OCI-LY7 (cell line): ENCODE data around the gene TSPAN31. TPM values are rescaled to one million over a fixed set of nuclear protein-coding genes. Genes with fewer than 3 reads are reported as not detected.

Experiments used
- BruUV-seq: library from RNA; stranded (reverse); fragments of 400-500 nt; replicated peaks from 2 replicates; lab custom pipeline; 2021; lab: Mats Ljungman, UMichigan
- CTCF ChIA-PET: fragments of 300-600 bp; sonication (Branson Sonifier 250); formaldehyde crosslinking; loops from one replicate; lab custom pipeline; 2022; ENCODE audit warnings: antibody characterized with exemption; ENCODE audit not compliant: unreplicated experiment; lab: Charles Lee
- POLR2A ChIA-PET: fragments of 300-600 bp; sonication (Branson Sonifier 250); formaldehyde crosslinking; loops from one replicate; lab custom pipeline; 2022; ENCODE audit warnings: antibody characterized with exemption; lab: Charles Lee
- DNase-seq: peaks from one replicate; pipeline ENCODE4 v3.0.0-alpha.2; 2015; ENCODE audit warnings: low spot score
- H2AFZ ChIP-seq: fragments of 200-600 bp; sonication (generic), shearing (Covaris generic); 2 replicates; pipeline ENCODE4 v1.6.1; 2014; ENCODE audit warnings: mild to moderate bottlenecking, antibody characterized with exemption, low read length, moderate library complexity
- H3K27ac ChIP-seq: fragments of 200-600 bp; sonication (generic); 2 replicates; pipeline ENCODE4 v1.5.1; 2014; ENCODE audit warnings: mixed run types, low read depth, mild to moderate bottlenecking, moderate library complexity, low read length, inconsistent platforms; ENCODE audit not compliant: poor library complexity, severe bottlenecking
- H3K36me3 ChIP-seq: fragments of 200-600 bp; sonication (generic); 2 replicates; pipeline ENCODE4 v1.6.1; 2014; ENCODE audit warnings: mild to moderate bottlenecking, antibody characterized with exemption, low read length, moderate library complexity, mixed read lengths; ENCODE audit not compliant: insufficient read depth
- H3K4me1 ChIP-seq: fragments of 200-600 bp; sonication (generic); 2 replicates; pipeline ENCODE4 v1.5.1; 2014; ENCODE audit warnings: mild to moderate bottlenecking, low read length; ENCODE audit not compliant: insufficient read depth, poor library complexity, severe bottlenecking
- H3K4me2 ChIP-seq: fragments of 200-600 bp; sonication (generic); 2 replicates; pipeline ENCODE4 v1.6.1; 2014; ENCODE audit warnings: mild to moderate bottlenecking, low read length
- H3K4me3 ChIP-seq: fragments of 200-600 bp; sonication (generic); 2 replicates; pipeline ENCODE4 v1.5.1; 2014; ENCODE audit warnings: mild to moderate bottlenecking, low read depth, low read length; ENCODE audit not compliant: poor library complexity, severe bottlenecking
- H3K79me2 ChIP-seq: fragments of 200-600 bp; sonication (generic); 2 replicates; pipeline ENCODE4 v1.6.1; 2016; ENCODE audit warnings: low read depth, mild to moderate bottlenecking, low read length, moderate library complexity, mixed read lengths; ENCODE audit not compliant: insufficient read depth
- H3K9me2 ChIP-seq: fragments of 200-600 bp; sonication (generic); 2 replicates; pipeline ENCODE4 v1.6.1; 2016; ENCODE audit warnings: mild to moderate bottlenecking, low read length, mixed read lengths; ENCODE audit not compliant: insufficient read depth
- H3K9me3 ChIP-seq: fragments of 200-600 bp; sonication (generic); 2 replicates; pipeline ENCODE4 v1.6.1; 2014; ENCODE audit warnings: mild to moderate bottlenecking, mixed run types, low read length, mixed read lengths
- H4K20me1 ChIP-seq: fragments of 200-600 bp; sonication (generic); 2 replicates; pipeline ENCODE4 v1.6.1; 2014; ENCODE audit warnings: mild to moderate bottlenecking, antibody characterized with exemption, low read length, moderate library complexity, mixed read lengths; ENCODE audit not compliant: insufficient read depth
- CTCF ChIP-seq: fragments of 200-600 bp; sonication (generic); conservative IDR thresholded peaks from 2 replicates; pipeline ENCODE4 v1.5.1; 2014; ENCODE audit warnings: mild to moderate bottlenecking, antibody characterized with exemption, low read length, moderate library complexity, mixed read lengths
- EZH2phosphoT487 ChIP-seq: fragments of 200-600 bp; sonication (generic); IDR thresholded peaks from 2 replicates; pipeline ENCODE4 v1.6.1; 2018; ENCODE audit warnings: low read depth, borderline replicate concordance, mild to moderate bottlenecking, mixed run types, antibody characterized with exemption, low read length, moderate library complexity, mixed read lengths
- intact Hi-C: fragments of 100-400 bp; cut with micrococcal nuclease; formaldehyde crosslinking; loops from one replicate; pipeline ENCODE4 v1.10.0; 2022; ENCODE audit not compliant: unreplicated experiment
- total RNA-seq, 2 experiments: library from RNA; depleted of rRNA in 1 of 2; stranded (reverse); fragments of >200 nt in 1 of 2; shearing (Covaris generic) in 1 of 2; gene quantifications; 2 replicates each; pipeline ENCODE4 v1.2.3, GENCODE V29; 2014 to 2022

TSPAN31 gene
- total RNA-seq, 2 experiments from 2014 or later, result 2.4 to 6.4 TPM

GRCh38 chr12:57763881-57764661, 19.2 kb downstream of the TSPAN31 start:
- H3K4me1 ChIP-seq, result peaks cover 7% of the 10 kb centered on the region
- H2AFZ ChIP-seq, result no peak overlapping the region
- POLR2A ChIA-PET, result no interaction called here
- DNase-seq, result no peak
- no peak overlapping the region for H3K4me2 ChIP-seq
- no peaks in the 10 kb centered on the region for H3K9me3 ChIP-seq
- no peaks in the 10 kb centered on the region for H3K9me2 ChIP-seq
- H3K79me2 ChIP-seq, result 0 out of 2 replicates have a peak, but pooled peaks cover 7% of the 10 kb centered on the region
- H3K4me3 ChIP-seq, result no peak overlapping the region
- TF ChIP-seq EZH2phosphoT487, result no peak
- TF ChIP-seq CTCF, result no peak
- intact Hi-C loops, result no loop called here
- H4K20me1 ChIP-seq, result peaks cover 10% of the 10 kb centered on the region; the same call in 1 of the 2 replicates
- peaks cover 46% of the 10 kb centered on the region for H3K36me3 ChIP-seq
- H3K27ac ChIP-seq, result no peak overlapping the region
- BruUV-seq, result no TSS peak
- CTCF ChIA-PET, result no interaction called here

GRCh38 chr12:57764662-57765002, 19.8 kb downstream of the TSPAN31 start:
- ChIA-PET CTCF (interaction anchor here (1.4 kb wide), 1 partner anchor 9 kb away, joined by 3 read pairs; no protein-coding TSS in a partner anchor), POLR2A (no interaction called here)
- 0 out of 2 replicates have a peak, but pooled peaks cover 7% of the 10 kb centered on the region for H3K79me2 ChIP-seq
- no peak overlapping the region for H3K4me3 ChIP-seq
- peaks cover 9% of the 10 kb centered on the region; the same call in 1 of the 2 replicates for H4K20me1 ChIP-seq
- no peaks in the 10 kb centered on the region for H3K9me2 ChIP-seq
- peaks cover 7% of the 10 kb centered on the region for H3K4me1 ChIP-seq
- H3K4me2 ChIP-seq, result peak overlapping the region; percentile 30; the same call in 1 of the 2 replicates
- TF ChIP-seq EZH2phosphoT487 (no peak), CTCF (no peak)
- no peak overlapping the region for H2AFZ ChIP-seq
- H3K27ac ChIP-seq, result no peak overlapping the region
- intact Hi-C loops, result no loop called here
- no peaks in the 10 kb centered on the region for H3K9me3 ChIP-seq
- no TSS peak for BruUV-seq
- H3K36me3 ChIP-seq, result peaks cover 46% of the 10 kb centered on the region
- DNase-seq, result no peak
